Activated CD4-positive, alpha-beta T cell treated with anti-CD3 and anti-CD28 coated beads for 36 hours (primary cell): ENCODE data around the gene NT5DC3. TPM values are rescaled to one million over a fixed set of nuclear protein-coding genes. Genes with fewer than 3 reads are reported as not detected.

Source experiments
- ATAC-seq: fragments of 200-7000 bp; cut with Tn5 transposase; one replicate; pipeline ENCODE4 v1.10.0; 2021; ENCODE audit warnings: mild to moderate bottlenecking, moderate library complexity
- CTCF ChIA-PET: fragments of 350-600 bp; sonication (Branson Sonifier 250); formaldehyde crosslinking; loops from one replicate; lab custom pipeline; 2021; ENCODE audit warnings: antibody characterized with exemption; lab: Charles Lee
- POLR2A ChIA-PET: fragments of 350-600 bp; sonication (Branson Sonifier 250); formaldehyde crosslinking; loops from one replicate; lab custom pipeline; 2021; ENCODE audit warnings: antibody characterized with exemption, inconsistent platforms; lab: Charles Lee
- DNase-seq: peaks from one replicate; pipeline ENCODE4 v3.0.0-alpha.2; 2020
- H3K27ac Mint-ChIP-seq: one replicate; pipeline ENCODE4 v1.8.0; 2021; ENCODE audit warnings: mixed read lengths
- H3K27me3 Mint-ChIP-seq: one replicate; pipeline ENCODE4 v1.8.0; 2021; ENCODE audit warnings: mixed read lengths
- H3K36me3 Mint-ChIP-seq: one replicate; pipeline ENCODE4 v1.8.0; 2021; ENCODE audit warnings: low read depth, mixed read lengths
- H3K4me1 Mint-ChIP-seq: one replicate; pipeline ENCODE4 v1.8.0; 2021; ENCODE audit warnings: mixed read lengths
- H3K4me3 Mint-ChIP-seq: one replicate; pipeline ENCODE4 v1.8.0; 2021; ENCODE audit warnings: mild to moderate bottlenecking, moderate library complexity, mixed read lengths
- H3K9me3 Mint-ChIP-seq: one replicate; pipeline ENCODE4 v1.8.0; 2021; ENCODE audit warnings: low read depth, mixed read lengths
- intact Hi-C, 2 experiments: fragments of 100-400 bp; cut with DNase I in 1 of 2; cut with micrococcal nuclease in 1 of 2; formaldehyde crosslinking; loops; one replicate each; pipeline versions ENCODE4 v1.14.2 to v1.15.1; 2022 to 2024; cut with DNase I, micrococcal nuclease
- total RNA-seq, 2 experiments: library from RNA; stranded (reverse); gene quantifications; one replicate each; pipeline ENCODE4 v1.2.3, GENCODE V29; 2021

Gene NT5DC3
- total RNA-seq, 2 experiments from 2014 or later, result 7.3 to 8.9 TPM

GRCh38 chr12:103855896-103856657, 15.0 kb upstream of the NT5DC3 start:
- CTCF ChIA-PET, result interaction anchor here (0.7 kb wide), 1 partner anchor 22 kb away, joined by 3 read pairs; no protein-coding TSS in a partner anchor
- no peak overlapping the region for H3K4me3 Mint-ChIP-seq

GRCh38 chr12:103855036-103855712, 14.1 kb upstream of the NT5DC3 start:
- Mint-ChIP-seq H3K36me3 (no peaks in the 10 kb centered on the region), H3K4me1 (peaks cover 8% of the 10 kb centered on the region), H3K4me3 (no peak overlapping the region), H3K9me3 (no peaks in the 10 kb centered on the region), H3K27me3 (peaks cover 4% of the 10 kb centered on the region), H3K27ac (no peak overlapping the region)
- DNase-seq (no peak), ATAC-seq (no peak)
- ChIA-PET POLR2A (no interaction called here), CTCF (no interaction called here)
- intact Hi-C loops, result no loop called here

More at GRCh38 chr12:103855896-103856657, 15.0 kb upstream of the NT5DC3 start:
- POLR2A ChIA-PET, result no interaction called here
- intact Hi-C loops, result no loop called here
- H3K36me3 Mint-ChIP-seq, result no peaks in the 10 kb centered on the region
- no peaks in the 10 kb centered on the region for H3K9me3 Mint-ChIP-seq
- DNase-seq (no peak), ATAC-seq (no peak)
- peaks cover 4% of the 10 kb centered on the region for H3K27me3 Mint-ChIP-seq
- no peak overlapping the region for H3K27ac Mint-ChIP-seq
- peaks cover 2% of the 10 kb centered on the region for H3K4me1 Mint-ChIP-seq

DNA sequence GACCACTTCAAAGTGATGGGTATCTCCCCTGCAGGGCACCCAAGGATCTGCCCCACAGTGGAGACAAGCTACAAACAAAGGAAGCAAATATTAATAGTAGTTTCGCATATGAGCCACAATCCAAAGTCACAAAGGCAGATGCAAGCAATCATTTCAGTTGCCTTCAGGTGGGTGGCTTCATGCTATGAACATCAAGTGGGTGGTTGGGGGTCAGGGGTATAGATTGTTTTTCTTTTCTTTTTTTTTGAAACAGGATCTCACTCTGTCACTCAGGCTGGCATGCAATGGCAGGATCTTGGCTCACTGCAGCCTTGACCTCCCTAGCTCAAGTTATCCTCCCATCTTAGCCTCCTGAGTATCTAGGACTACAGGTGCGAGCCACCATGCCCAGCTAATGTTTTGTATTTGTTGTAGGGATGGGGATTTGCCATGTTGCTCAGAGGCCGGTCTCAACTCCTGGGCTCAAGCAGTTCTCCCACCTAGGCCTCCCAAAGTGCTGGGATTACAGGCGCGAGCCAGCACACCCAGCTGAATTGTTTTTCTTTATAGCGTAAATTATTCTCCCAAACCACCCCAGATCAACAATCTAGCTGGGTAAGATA, 13.4 kb upstream of the NT5DC3 start:
- DNase-seq (no peak), ATAC-seq (no peak)
- intact Hi-C loops, result no loop called here
- ChIA-PET POLR2A (no interaction called here), CTCF (no interaction called here)
- Mint-ChIP-seq H3K36me3 (no peaks in the 10 kb centered on the region), H3K9me3 (no peaks in the 10 kb centered on the region), H3K4me3 (no peak overlapping the region), H3K27me3 (peaks cover 4% of the 10 kb centered on the region), H3K27ac (no peak overlapping the region), H3K4me1 (peaks cover 8% of the 10 kb centered on the region)

- no peaks in the 10 kb centered on the region for H3K9me3 Mint-ChIP-seq
- POLR2A ChIA-PET, result no interaction called here
- H3K4me1 Mint-ChIP-seq, result peaks cover 8% of the 10 kb centered on the region
- intact Hi-C loops, result no loop called here
- no peak for DNase-seq
- H3K4me3 Mint-ChIP-seq, result no peak overlapping the region
- H3K36me3 Mint-ChIP-seq, result no peaks in the 10 kb centered on the region
- no peak overlapping the region for H3K27ac Mint-ChIP-seq
- no peak for ATAC-seq
- CTCF ChIA-PET, result interaction anchor here (1.4 kb wide), 1 partner anchor 9 kb away, joined by 3 read pairs; no protein-coding TSS in a partner anchor
- H3K27me3 Mint-ChIP-seq, result peaks cover 4% of the 10 kb centered on the region
Measured at GRCh38 chr12:103852498-103852997, 11.5 kb upstream of the NT5DC3 start.

DNA sequence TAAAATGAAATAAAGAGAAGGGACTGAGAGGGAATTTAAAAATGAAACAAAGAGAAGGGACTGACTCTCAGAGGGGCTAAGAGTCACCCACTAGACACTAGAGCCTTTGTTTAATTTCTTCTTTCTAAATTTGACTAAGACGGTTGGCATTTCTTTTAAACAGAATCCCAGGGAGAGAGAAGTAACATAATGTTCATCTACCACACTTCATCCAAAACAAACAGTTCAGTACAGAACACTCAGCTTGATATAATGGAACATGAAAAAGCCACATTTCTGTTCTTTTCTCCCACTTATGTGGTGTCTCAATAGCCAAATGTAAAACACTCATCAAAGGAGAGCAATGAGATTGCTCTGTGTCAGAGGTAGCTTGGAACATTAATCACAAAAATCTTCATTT, 10.1 kb upstream of the NT5DC3 start:
- ChIA-PET POLR2A (no interaction called here), CTCF (interaction anchor here (1.5 kb wide), 1 partner anchor 10 kb away, joined by 6 read pairs; no protein-coding TSS in a partner anchor)
- Mint-ChIP-seq H3K4me3 (no peak overlapping the region), H3K27ac (no peak overlapping the region), H3K36me3 (no peaks in the 10 kb centered on the region), H3K27me3 (peaks cover 2% of the 10 kb centered on the region), H3K4me1 (peaks cover 8% of the 10 kb centered on the region), H3K9me3 (no peaks in the 10 kb centered on the region)
- DNase-seq (no peak), ATAC-seq (no peak)
- intact Hi-C loops, result no loop called here

GRCh38 chr12:103850429-103850828, 9.4 kb upstream of the NT5DC3 start:
- CTCF ChIA-PET, result interaction anchor here (1.5 kb wide), 1 partner anchor 11 kb away, joined by 6 read pairs; no protein-coding TSS in a partner anchor
- Mint-ChIP-seq H3K36me3 (no peaks in the 10 kb centered on the region), H3K9me3 (no peaks in the 10 kb centered on the region), H3K4me1 (peaks cover 8% of the 10 kb centered on the region), H3K27ac (no peak overlapping the region), H3K4me3 (no peak overlapping the region), H3K27me3 (peaks cover under 1% of the 10 kb centered on the region)
- POLR2A ChIA-PET, result interaction anchor here (0.6 kb wide), 1 partner anchor 11 kb away, joined by 3 read pairs; no protein-coding TSS in a partner anchor
- ATAC-seq (no peak), DNase-seq (no peak)
- intact Hi-C loops, result no loop called here

- Mint-ChIP-seq H3K4me3 (no peak overlapping the region), H3K27ac (no peak overlapping the region), H3K9me3 (no peaks in the 10 kb centered on the region), H3K4me1 (peaks cover 8% of the 10 kb centered on the region), H3K27me3 (no peaks in the 10 kb centered on the region), H3K36me3 (no peaks in the 10 kb centered on the region)
- ATAC-seq, result no peak
- intact Hi-C loops, result no loop called here
- DNase-seq, result no peak
- ChIA-PET POLR2A (no interaction called here), CTCF (no interaction called here)
Measured at GRCh38 chr12:103848917-103849491, 8.0 kb upstream of the NT5DC3 start.

- POLR2A ChIA-PET, result no interaction called here
- Mint-ChIP-seq H3K36me3 (no peaks in the 10 kb centered on the region), H3K4me1 (peaks cover 8% of the 10 kb centered on the region), H3K9me3 (no peaks in the 10 kb centered on the region), H3K27ac (no peak overlapping the region), H3K4me3 (no peak overlapping the region), H3K27me3 (no peaks in the 10 kb centered on the region)
- intact Hi-C loops, result no loop called here
- no peak for DNase-seq
- no peak for ATAC-seq
- CTCF ChIA-PET, result no interaction called here
Measured at GRCh38 chr12:103848143-103848542, 7.1 kb upstream of the NT5DC3 start.

- H3K9me3 Mint-ChIP-seq, result no peaks in the 10 kb centered on the region
- CTCF ChIA-PET, result no interaction called here
- no peak for ATAC-seq
Measured at GRCh38 chr12:103846415-103846814, 5.4 kb upstream of the NT5DC3 start.

GRCh38 chr12:103844305-103844704, 3.3 kb upstream of the NT5DC3 start:
- ATAC-seq (no peak), DNase-seq (no peak)
- no peaks in the 10 kb centered on the region for H3K36me3 Mint-ChIP-seq
- POLR2A ChIA-PET, result no interaction called here
- CTCF ChIA-PET, result no interaction called here
- H3K27me3 Mint-ChIP-seq, result no peaks in the 10 kb centered on the region
- no peak overlapping the region for H3K4me3 Mint-ChIP-seq
- peaks cover 15% of the 10 kb centered on the region for H3K4me1 Mint-ChIP-seq
- intact Hi-C loops, result loop anchor here in 1 of 2 experiments (5.0 kb wide), 4 partner anchors 443 to 1488 kb away; partner anchors contain the start of genes C12orf75 and CHST11
- no peak overlapping the region for H3K27ac Mint-ChIP-seq
- no peaks in the 10 kb centered on the region for H3K9me3 Mint-ChIP-seq

More at GRCh38 chr12:103846415-103846814, 5.4 kb upstream of the NT5DC3 start:
- POLR2A ChIA-PET, result no interaction called here
- H3K27ac Mint-ChIP-seq, result no peak overlapping the region
- H3K4me1 Mint-ChIP-seq, result peaks cover 14% of the 10 kb centered on the region
- H3K4me3 Mint-ChIP-seq, result no peak overlapping the region
- intact Hi-C loops, result no loop called here
- H3K27me3 Mint-ChIP-seq, result no peaks in the 10 kb centered on the region
- DNase-seq, result no peak
- no peaks in the 10 kb centered on the region for H3K36me3 Mint-ChIP-seq
